K562 (cell line): Measurements from ENCODE around the gene MARK3.

Experiments used
- CTCF ChIP-seq, 3 experiments: IDR thresholded peaks in 2 of 3; conservative IDR thresholded peaks in 1 of 3; 2 replicates each; pipeline ENCODE4 v1.5.1; 2011 to 2012; ENCODE audit warnings: low read length in 3 of 3, mild to moderate bottlenecking in 3 of 3, control low read depth in 2 of 3, improper control_type of control experiment in 1 of 3, inconsistent platforms in 1 of 3, low read depth in 1 of 3, mixed read lengths in 1 of 3, moderate library complexity in 1 of 3; ENCODE audit not compliant: insufficient read depth in 2 of 3
- DPF2 ChIP-seq: fragments of 450-650 bp; IDR thresholded peaks from 2 replicates; pipeline ENCODE4 v1.6.1; 2016
- EP300 ChIP-seq: IDR thresholded peaks from 2 replicates; pipeline ENCODE4 v1.6.1; 2012; ENCODE audit warnings: low read length, improper control_type of control experiment
- POLR2A ChIP-seq: fragments of 450-650 bp; conservative IDR thresholded peaks from 2 replicates; pipeline ENCODE4 v1.6.1; 2016
- RAD21 ChIP-seq, 2 experiments: fragments of 250-450 bp in 1 of 2; fragments of 450-650 bp in 1 of 2; sonication (Bioruptor Pico) in 1 of 2; formaldehyde crosslinking in 1 of 2; IDR thresholded peaks in 1 of 2; conservative IDR thresholded peaks in 1 of 2; 2 replicates each; pipeline versions ENCODE4 v1.4.0 to v1.8.0; 2020 to 2022; ENCODE audit warnings: mild to moderate bottlenecking in 2 of 2, moderate library complexity in 1 of 2
- RFX5 ChIP-seq: IDR thresholded peaks from 2 replicates; pipeline ENCODE4 v1.6.1; 2011; ENCODE audit warnings: low read depth, mild to moderate bottlenecking, improper control_type of control experiment, low read length
- TCF7 ChIP-seq: sonication (generic); IDR thresholded peaks from 2 replicates; pipeline ENCODE4 v1.6.1; 2016; ENCODE audit warnings: antibody characterized with exemption, borderline replicate concordance
- U2AF1 ChIP-seq: fragments of 200-400 bp; formaldehyde crosslinking; optimal IDR thresholded peaks from 2 replicates; pipeline ENCODE3; 2017; ENCODE audit warnings: mild to moderate bottlenecking, low read depth, low read length, moderate library complexity
- ZNF764 ChIP-seq: fragments of 250-450 bp; sonication (Bioruptor Pico); IDR thresholded peaks from 2 replicates; pipeline ENCODE4 v1.4.0; 2020; ENCODE audit warnings: low read depth, mild to moderate bottlenecking, moderate library complexity
- ZNF830 ChIP-seq: fragments of 250-450 bp; sonication (Bioruptor Pico); IDR thresholded peaks from 2 replicates; pipeline ENCODE4 v1.5.0; 2021; ENCODE audit warnings: mild to moderate bottlenecking
- TF ChIP-seq, protein P1 (sequence below), 2 experiments: IDR thresholded peaks; 2 replicates each; pipeline ENCODE4 v1.6.1; 2012; ENCODE audit warnings: improper control_type of control experiment in 2 of 2, low read depth in 2 of 2, low read length in 2 of 2, borderline replicate concordance in 1 of 2

GRCh38 chr14:103509864-103510723 is 124.9 kb downstream of the MARK3 start:
- no peak for TF ChIP-seq ZNF764 (CRISPR knock-in tag)
- TF ChIP-seq EP300 = no peak
- no peak for TF ChIP-seq POLR2A
- no peak for TF ChIP-seq DPF2
- TF ChIP-seq RFX5 = no peak
- no peak for TF ChIP-seq TCF7
- no peak for TF ChIP-seq CTCF (IDR thresholded peaks at IDR 0.05 in 2 of 3, conservative IDR thresholded peaks at IDR 0.05 in 1 of 3; ENCODE audit: insufficient read depth in 2 of 3, low read depth in 1 of 3, low read length in 3 of 3)
- no peak for TF ChIP-seq U2AF1
- no peak for TF ChIP-seq RAD21 (CRISPR knock-in tag; conservative IDR thresholded peaks at IDR 0.05 in 1 of 2, IDR thresholded peaks at IDR 0.05 in 1 of 2)
- TF ChIP-seq, protein P1, sequence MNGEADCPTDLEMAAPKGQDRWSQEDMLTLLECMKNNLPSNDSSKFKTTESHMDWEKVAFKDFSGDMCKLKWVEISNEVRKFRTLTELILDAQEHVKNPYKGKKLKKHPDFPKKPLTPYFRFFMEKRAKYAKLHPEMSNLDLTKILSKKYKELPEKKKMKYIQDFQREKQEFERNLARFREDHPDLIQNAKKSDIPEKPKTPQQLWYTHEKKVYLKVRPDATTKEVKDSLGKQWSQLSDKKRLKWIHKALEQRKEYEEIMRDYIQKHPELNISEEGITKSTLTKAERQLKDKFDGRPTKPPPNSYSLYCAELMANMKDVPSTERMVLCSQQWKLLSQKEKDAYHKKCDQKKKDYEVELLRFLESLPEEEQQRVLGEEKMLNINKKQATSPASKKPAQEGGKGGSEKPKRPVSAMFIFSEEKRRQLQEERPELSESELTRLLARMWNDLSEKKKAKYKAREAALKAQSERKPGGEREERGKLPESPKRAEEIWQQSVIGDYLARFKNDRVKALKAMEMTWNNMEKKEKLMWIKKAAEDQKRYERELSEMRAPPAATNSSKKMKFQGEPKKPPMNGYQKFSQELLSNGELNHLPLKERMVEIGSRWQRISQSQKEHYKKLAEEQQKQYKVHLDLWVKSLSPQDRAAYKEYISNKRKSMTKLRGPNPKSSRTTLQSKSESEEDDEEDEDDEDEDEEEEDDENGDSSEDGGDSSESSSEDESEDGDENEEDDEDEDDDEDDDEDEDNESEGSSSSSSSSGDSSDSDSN (IDR thresholded peaks at IDR 0.05; ENCODE audit: borderline replicate concordance in 1 of 2, low read depth in 2 of 2, low read length in 2 of 2) = no peak
- TF ChIP-seq ZNF830 = no peak
